Caco-2 (cell line): ENCODE measurements around the gene CARD14. TPM values are rescaled to one million over a fixed set of nuclear protein-coding genes. Genes with fewer than 3 reads are reported as not detected.

ENCODE experiments used
- BruUV-seq: library from RNA; stranded (reverse); fragments of 400-500 nt; replicated peaks from 2 replicates; lab custom pipeline; 2021; lab: Mats Ljungman, UMichigan
- CTCF ChIA-PET: fragments of 300-600 bp; sonication (Branson Sonifier 250); formaldehyde crosslinking; loops from one replicate; lab custom pipeline; 2022; ENCODE audit warnings: antibody characterized with exemption; lab: Charles Lee
- POLR2A ChIA-PET: fragments of 300-600 bp; sonication (Branson Sonifier 250); formaldehyde crosslinking; loops from one replicate; lab custom pipeline; 2022; ENCODE audit warnings: antibody characterized with exemption; lab: Charles Lee
- DNase-seq, 2 experiments: peaks; one replicate each; pipeline versions ENCODE4 v3.0.0 to v3.0.0-alpha.2; 2020 to 2022
- H3K27me3 ChIP-seq: replicated peaks from 2 replicates; pipeline ENCODE4 v1.6.0; 2011; ENCODE audit warnings: low read length; ENCODE audit not compliant: control insufficient read depth, insufficient read depth
- H3K36me3 ChIP-seq: 2 replicates; pipeline ENCODE4 v1.5.1; 2011; ENCODE audit warnings: low read length; ENCODE audit not compliant: control insufficient read depth, insufficient read depth
- H3K4me1 ChIP-seq: fragments of 250-450 bp; sonication (Bioruptor Pico); 2 replicates; pipeline ENCODE4 v1.5.1; 2020; ENCODE audit warnings: mild to moderate bottlenecking
- H3K4me3 ChIP-seq: 2 replicates; pipeline ENCODE4 v1.5.1; 2011; ENCODE audit warnings: low read depth, mild to moderate bottlenecking, control low read depth, low read length
- H3K9me3 ChIP-seq: fragments of 250-450 bp; sonication (Bioruptor Pico); 2 replicates; pipeline ENCODE4 v1.5.1; 2020; ENCODE audit warnings: mild to moderate bottlenecking, moderate library complexity
- H3K27ac Mint-ChIP-seq: one replicate; pipeline ENCODE4 v1.8.0; 2022; ENCODE audit warnings: mixed read lengths; ENCODE audit not compliant: unreplicated experiment
- H3K27me3 Mint-ChIP-seq: one replicate; pipeline ENCODE4 v1.8.0; 2022; ENCODE audit warnings: mixed read lengths; ENCODE audit not compliant: insufficient read depth, unreplicated experiment
- H3K36me3 Mint-ChIP-seq: one replicate; pipeline ENCODE4 v1.8.0; 2022; ENCODE audit warnings: mild to moderate bottlenecking, mixed read lengths; ENCODE audit not compliant: insufficient read depth, unreplicated experiment
- H3K4me1 Mint-ChIP-seq: one replicate; pipeline ENCODE4 v1.8.0; 2022; ENCODE audit warnings: low read depth, mixed read lengths; ENCODE audit not compliant: unreplicated experiment
- H3K4me3 Mint-ChIP-seq: one replicate; pipeline ENCODE4 v1.8.0; 2022; ENCODE audit warnings: mild to moderate bottlenecking, moderate library complexity, mixed read lengths; ENCODE audit not compliant: unreplicated experiment
- H3K9me3 Mint-ChIP-seq: one replicate; pipeline ENCODE4 v1.8.0; 2022; ENCODE audit warnings: mixed read lengths; ENCODE audit not compliant: unreplicated experiment
- intact Hi-C: fragments of 100-400 bp; cut with micrococcal nuclease; formaldehyde crosslinking; loops from one replicate; pipeline ENCODE4 v1.10.0; 2022; ENCODE audit not compliant: unreplicated experiment
- total RNA-seq: library from RNA; stranded (reverse); gene quantifications from 2 replicates; pipeline ENCODE4 v1.2.3, GENCODE V29; 2022
- TF ChIP-seq, protein P1 (sequence below), 2 experiments: fragments of 200-600 bp in 1 of 2; IDR thresholded peaks; 1 replicate in 1 of 2; 2 replicates in 1 of 2; pipeline versions ENCODE4 v1.5.1 to v1.8.0; 2011 to 2022; ENCODE audit warnings: antibody characterized with exemption in 1 of 2, control low read depth in 1 of 2, inconsistent platforms in 1 of 2, low read depth in 1 of 2, low read length in 1 of 2, mild to moderate bottlenecking in 1 of 2, moderate library complexity in 1 of 2; ENCODE audit not compliant: insufficient read depth in 1 of 2, severe bottlenecking in 1 of 2, unreplicated experiment in 1 of 2

Gene CARD14
- total RNA-seq, 1 experiment from 2014 or later: 1.3 TPM

DNA sequence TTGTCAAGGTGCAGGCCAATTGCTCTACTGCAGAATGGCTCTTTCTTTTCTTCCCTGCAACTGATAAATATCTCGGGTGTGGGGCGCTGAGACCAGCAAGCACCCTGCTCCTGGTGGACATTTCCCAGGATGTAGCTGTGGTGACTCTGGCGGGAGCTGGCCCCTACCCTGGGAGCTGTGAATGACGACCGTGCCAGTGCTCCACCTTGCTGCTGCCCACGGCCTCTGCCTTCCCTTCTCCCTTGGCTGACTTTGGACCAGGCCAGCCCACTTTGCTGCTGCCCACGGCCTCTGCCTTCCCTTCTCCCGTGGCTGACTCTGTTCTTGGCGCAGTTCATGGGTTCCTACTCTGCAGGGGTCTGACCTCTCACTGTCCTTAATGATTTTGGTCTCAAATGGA, 16.1 kb downstream of the CARD14 start:
- Histone ChIP-seq H3K4me1 (no peaks in the 10 kb centered on the region), H3K27me3 (no peaks in the 10 kb centered on the region), H3K4me3 (no peak overlapping the region), H3K9me3 (no peaks in the 10 kb centered on the region), H3K36me3 (no peaks in the 10 kb centered on the region)
- no TSS peak for BruUV-seq
- Mint-ChIP-seq H3K9me3 (no peaks in the 10 kb centered on the region), H3K36me3 (no peaks in the 10 kb centered on the region), H3K27ac (no peak overlapping the region), H3K4me3 (no peak overlapping the region), H3K4me1 (no peaks in the 10 kb centered on the region), H3K27me3 (no peaks in the 10 kb centered on the region)
- ChIA-PET POLR2A (no interaction called here), CTCF (no interaction called here)
- intact Hi-C loops: no loop called here
- TF ChIP-seq, protein P1, sequence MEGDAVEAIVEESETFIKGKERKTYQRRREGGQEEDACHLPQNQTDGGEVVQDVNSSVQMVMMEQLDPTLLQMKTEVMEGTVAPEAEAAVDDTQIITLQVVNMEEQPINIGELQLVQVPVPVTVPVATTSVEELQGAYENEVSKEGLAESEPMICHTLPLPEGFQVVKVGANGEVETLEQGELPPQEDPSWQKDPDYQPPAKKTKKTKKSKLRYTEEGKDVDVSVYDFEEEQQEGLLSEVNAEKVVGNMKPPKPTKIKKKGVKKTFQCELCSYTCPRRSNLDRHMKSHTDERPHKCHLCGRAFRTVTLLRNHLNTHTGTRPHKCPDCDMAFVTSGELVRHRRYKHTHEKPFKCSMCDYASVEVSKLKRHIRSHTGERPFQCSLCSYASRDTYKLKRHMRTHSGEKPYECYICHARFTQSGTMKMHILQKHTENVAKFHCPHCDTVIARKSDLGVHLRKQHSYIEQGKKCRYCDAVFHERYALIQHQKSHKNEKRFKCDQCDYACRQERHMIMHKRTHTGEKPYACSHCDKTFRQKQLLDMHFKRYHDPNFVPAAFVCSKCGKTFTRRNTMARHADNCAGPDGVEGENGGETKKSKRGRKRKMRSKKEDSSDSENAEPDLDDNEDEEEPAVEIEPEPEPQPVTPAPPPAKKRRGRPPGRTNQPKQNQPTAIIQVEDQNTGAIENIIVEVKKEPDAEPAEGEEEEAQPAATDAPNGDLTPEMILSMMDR (IDR thresholded peaks at IDR 0.05; ENCODE audit: insufficient read depth in 1 of 2, low read depth in 1 of 2, low read length in 1 of 2, severe bottlenecking in 1 of 2, unreplicated experiment in 1 of 2): no peak
- no peak for DNase-seq

DNA sequence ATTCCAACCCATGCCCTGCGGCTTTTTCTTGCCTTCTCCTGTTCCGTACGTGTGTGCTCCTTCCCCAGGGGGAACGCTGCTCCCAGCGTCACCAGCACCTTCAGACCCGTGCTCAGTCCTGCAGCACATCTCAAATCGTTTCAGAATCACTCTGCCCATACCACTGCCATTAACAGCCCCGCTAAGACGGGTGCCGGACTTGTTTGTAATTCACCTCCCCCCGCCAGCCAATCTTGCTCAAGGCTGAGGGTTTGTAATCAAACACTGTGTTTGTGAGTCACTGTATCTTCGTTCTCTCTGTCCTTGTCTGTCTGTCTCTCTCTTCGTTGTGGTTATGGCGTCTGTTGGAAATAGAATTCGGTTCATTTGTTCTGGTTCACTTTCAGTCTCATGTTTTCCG, 17.3 kb downstream of the CARD14 start:
- no peaks in the 10 kb centered on the region for H3K4me1 Mint-ChIP-seq
- no peak for DNase-seq
- Histone ChIP-seq H3K27me3 (no peaks in the 10 kb centered on the region), H3K4me1 (no peaks in the 10 kb centered on the region), H3K4me3 (no peak overlapping the region), H3K36me3 (no peaks in the 10 kb centered on the region), H3K9me3 (no peaks in the 10 kb centered on the region)
- no peaks in the 10 kb centered on the region for H3K36me3 Mint-ChIP-seq
- H3K4me3 Mint-ChIP-seq: no peak overlapping the region
- POLR2A ChIA-PET: no interaction called here
- TF ChIP-seq, protein P1 (IDR thresholded peaks at IDR 0.05; ENCODE audit: insufficient read depth in 1 of 2, low read depth in 1 of 2, low read length in 1 of 2, severe bottlenecking in 1 of 2, unreplicated experiment in 1 of 2): no peak
- H3K9me3 Mint-ChIP-seq: no peaks in the 10 kb centered on the region
- BruUV-seq: no TSS peak
- intact Hi-C loops: no loop called here
- no peaks in the 10 kb centered on the region for H3K27me3 Mint-ChIP-seq
- CTCF ChIA-PET: no interaction called here
- H3K27ac Mint-ChIP-seq: no peak overlapping the region

DNA sequence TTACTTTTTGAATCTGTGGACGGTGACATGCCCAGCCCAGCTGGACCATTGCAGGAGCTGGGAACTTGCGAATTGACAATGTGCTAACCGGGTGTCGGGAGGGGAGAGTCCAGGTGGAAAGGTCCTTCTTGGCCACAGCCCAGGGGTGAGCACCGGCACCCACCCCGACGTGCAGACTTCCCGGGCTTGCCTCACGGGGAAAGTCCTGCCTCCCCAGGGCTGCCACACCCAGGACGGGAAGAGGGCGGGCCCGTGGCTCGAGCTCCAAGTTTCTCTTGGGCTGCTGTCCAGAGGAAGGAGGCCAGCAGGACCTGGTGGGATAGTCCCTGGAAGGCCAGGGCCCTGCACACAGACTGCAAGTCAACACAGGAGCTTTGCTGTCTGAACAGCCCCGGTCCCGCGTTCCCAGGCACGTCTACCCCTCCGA, 17.7 kb downstream of the CARD14 start:
- no TSS peak for BruUV-seq
- ChIA-PET CTCF (no interaction called here), POLR2A (no interaction called here)
- TF ChIP-seq, protein P1 (IDR thresholded peaks at IDR 0.05; ENCODE audit: insufficient read depth in 1 of 2, low read depth in 1 of 2, low read length in 1 of 2, severe bottlenecking in 1 of 2, unreplicated experiment in 1 of 2): no peak
- Mint-ChIP-seq H3K9me3 (no peaks in the 10 kb centered on the region), H3K36me3 (no peaks in the 10 kb centered on the region), H3K4me3 (no peak overlapping the region), H3K27me3 (no peaks in the 10 kb centered on the region), H3K4me1 (no peaks in the 10 kb centered on the region), H3K27ac (no peak overlapping the region)
- no peaks in the 10 kb centered on the region for H3K4me1 ChIP-seq
- H3K27me3 ChIP-seq: no peaks in the 10 kb centered on the region
- intact Hi-C loops: no loop called here
- no peaks in the 10 kb centered on the region for H3K36me3 ChIP-seq
- no peak overlapping the region for H3K4me3 ChIP-seq
- DNase-seq: no peak
- no peaks in the 10 kb centered on the region for H3K9me3 ChIP-seq
